Parathyroid adenoma (tissue), 2 donors: ENCODE data around the gene MCHR1.

Source experiments
- H2AFZ ChIP-seq: fragments of 300-600 bp; sonication (generic); one replicate; pipeline ENCODE4 v1.7.0; 2017; ENCODE audit warnings: antibody characterized with exemption, mild to moderate bottlenecking
- H3K27ac ChIP-seq: fragments of 300-600 bp; sonication (generic); one replicate; pipeline ENCODE4 v1.7.0; 2017
- H3K27me3 ChIP-seq: fragments of 300-600 bp; sonication (generic); one replicate; pipeline ENCODE4 v1.7.0; 2017; ENCODE audit warnings: low read length; ENCODE audit not compliant: control insufficient read depth, insufficient read depth
- H3K36me3 ChIP-seq: fragments of 300-600 bp; sonication (generic); one replicate; pipeline ENCODE4 v1.7.0; 2017; ENCODE audit warnings: low read length; ENCODE audit not compliant: control insufficient read depth, insufficient read depth
- H3K4me1 ChIP-seq: fragments of 300-600 bp; sonication (generic); one replicate; pipeline ENCODE4 v1.7.0; 2017; ENCODE audit warnings: control low read depth
- H3K4me2 ChIP-seq: fragments of 300-600 bp; sonication (generic); one replicate; pipeline ENCODE4 v1.7.0; 2017; ENCODE audit warnings: low read length
- H3K4me3 ChIP-seq: fragments of 300-600 bp; sonication (generic); one replicate; pipeline ENCODE4 v1.7.0; 2017; ENCODE audit warnings: low read depth, low read length
- H3K79me2 ChIP-seq: fragments of 300-600 bp; sonication (generic); one replicate; pipeline ENCODE4 v1.7.0; 2017; ENCODE audit warnings: control low read depth
- H3K9ac ChIP-seq: fragments of 300-600 bp; sonication (generic); one replicate; pipeline ENCODE4 v1.7.0; 2017; ENCODE audit warnings: mild to moderate bottlenecking
- H3K9me3 ChIP-seq: fragments of 300-600 bp; sonication (generic); one replicate; pipeline ENCODE4 v1.7.0; 2017; ENCODE audit warnings: low read length; ENCODE audit not compliant: control insufficient read depth
- CTCF ChIP-seq: fragments of 300-600 bp; sonication (generic); IDR thresholded peaks from one replicate; pipeline ENCODE4 v1.7.0; 2017; ENCODE audit warnings: antibody characterized with exemption, mild to moderate bottlenecking
- donor health status: primary hyperparathyroidism.

The MCHR1 gene

GRCh38 chr22:40728731-40729189 is 49.5 kb downstream of the MCHR1 start:
- no peaks in the 10 kb centered on the region for H3K27me3 ChIP-seq
- H2AFZ ChIP-seq = no peak overlapping the region
- H3K4me2 ChIP-seq = no peak overlapping the region
- TF ChIP-seq CTCF = no peak
- H3K36me3 ChIP-seq = no peaks in the 10 kb centered on the region
- H3K4me3 ChIP-seq = no peak overlapping the region
- no peaks in the 10 kb centered on the region for H3K9me3 ChIP-seq
- no peak overlapping the region for H3K9ac ChIP-seq
- no peak overlapping the region for H3K27ac ChIP-seq
- no peaks in the 10 kb centered on the region for H3K79me2 ChIP-seq
- no peaks in the 10 kb centered on the region for H3K4me1 ChIP-seq

GRCh38 chr22:40729284-40729683 is 50.0 kb downstream of the MCHR1 start:
- Histone ChIP-seq H3K36me3 (no peaks in the 10 kb centered on the region), H3K79me2 (no peaks in the 10 kb centered on the region), H3K4me3 (no peak overlapping the region), H3K9ac (no peak overlapping the region), H3K27me3 (no peaks in the 10 kb centered on the region), H3K4me1 (no peaks in the 10 kb centered on the region), H3K4me2 (no peak overlapping the region), H3K9me3 (no peaks in the 10 kb centered on the region), H2AFZ (no peak overlapping the region), H3K27ac (no peak overlapping the region)
- no peak for TF ChIP-seq CTCF
